H9 (cell line): ENCODE measurements around the gene KIF26B. TPM values are rescaled to one million over a fixed set of nuclear protein-coding genes. Genes with fewer than 3 reads are reported as not detected.

Source experiments
- DNase-seq: peaks from one replicate; pipeline ENCODE4 v3.0.0-alpha.2; 2017
- H2AFZ ChIP-seq: one replicate; pipeline ENCODE4 v1.6.1; 2013; ENCODE audit warnings: mild to moderate bottlenecking, low read length, control low read depth, moderate library complexity
- H2AK5ac ChIP-seq: 2 replicates; pipeline ENCODE4 v1.6.1; 2013; ENCODE audit warnings: low read length, control low read depth, mixed read lengths; ENCODE audit not compliant: insufficient read length
- H2BK120ac ChIP-seq: one replicate; pipeline ENCODE4 v1.6.1; 2013; ENCODE audit warnings: low read depth, mild to moderate bottlenecking, low read length, control low read depth, inconsistent platforms; ENCODE audit not compliant: poor library complexity, severe bottlenecking
- H2BK12ac ChIP-seq: 2 replicates; pipeline ENCODE4 v1.6.1; 2013; ENCODE audit warnings: low read length, control low read depth, mixed read lengths, low read depth; ENCODE audit not compliant: insufficient read length
- H2BK15ac ChIP-seq: 2 replicates; pipeline ENCODE4 v1.6.1; 2013; ENCODE audit warnings: low read depth, low read length, control low read depth
- H2BK20ac ChIP-seq: one replicate; pipeline ENCODE4 v1.6.1; 2013; ENCODE audit warnings: low read depth, mild to moderate bottlenecking, low read length, control low read depth, inconsistent platforms; ENCODE audit not compliant: poor library complexity, severe bottlenecking
- H2BK5ac ChIP-seq: 2 replicates; pipeline ENCODE4 v1.6.1; 2013; ENCODE audit warnings: low read length, control low read depth, mixed read lengths; ENCODE audit not compliant: insufficient read length
- H3K14ac ChIP-seq: 2 replicates; pipeline ENCODE4 v1.6.1; 2013; ENCODE audit warnings: low read length, control low read depth; ENCODE audit not compliant: insufficient read depth
- H3K18ac ChIP-seq: 2 replicates; pipeline ENCODE4 v1.6.1; 2013; ENCODE audit warnings: low read depth, mild to moderate bottlenecking, mixed read lengths, low read length, control low read depth; ENCODE audit not compliant: insufficient read length
- H3K23ac ChIP-seq: 2 replicates; pipeline ENCODE4 v1.6.1; 2013; ENCODE audit warnings: low read length, control low read depth, mixed read lengths, low read depth; ENCODE audit not compliant: insufficient read length
- H3K23me2 ChIP-seq: 2 replicates; pipeline ENCODE4 v1.6.1; 2013; ENCODE audit warnings: low read depth, mild to moderate bottlenecking, mixed read lengths, low read length, control low read depth; ENCODE audit not compliant: insufficient read length, poor library complexity, severe bottlenecking
- H3K27ac ChIP-seq: 2 replicates; pipeline ENCODE4 v1.5.1; 2013; ENCODE audit warnings: low read length, control low read depth, mixed read lengths, low read depth; ENCODE audit not compliant: insufficient read length
- H3K27me3 ChIP-seq: 2 replicates; pipeline ENCODE4 v1.6.1; 2013; ENCODE audit warnings: low read length, control low read depth, inconsistent platforms; ENCODE audit not compliant: insufficient read depth
- H3K4ac ChIP-seq: 2 replicates; pipeline ENCODE4 v1.6.1; 2013; ENCODE audit warnings: low read depth, mild to moderate bottlenecking, control low read depth, inconsistent platforms, low read length, moderate library complexity
- H3K4me1 ChIP-seq: 2 replicates; pipeline ENCODE4 v1.6.1; 2013; ENCODE audit warnings: low read length, control low read depth, inconsistent platforms; ENCODE audit not compliant: insufficient read depth
- H3K4me2 ChIP-seq: 2 replicates; pipeline ENCODE4 v1.6.1; 2013; ENCODE audit warnings: low read length, control low read depth, mixed read lengths; ENCODE audit not compliant: insufficient read length, insufficient read depth
- H3K56ac ChIP-seq: 2 replicates; pipeline ENCODE4 v1.6.1; 2013; ENCODE audit warnings: low read depth, mild to moderate bottlenecking, mixed read lengths, low read length, control low read depth; ENCODE audit not compliant: insufficient read length
- H3K79me1 ChIP-seq: 2 replicates; pipeline ENCODE4 v1.6.1; 2013; ENCODE audit warnings: low read depth, mild to moderate bottlenecking, moderate library complexity, low read length, control low read depth, inconsistent platforms; ENCODE audit not compliant: insufficient read depth, poor library complexity, severe bottlenecking
- H3K79me2 ChIP-seq: 2 replicates; pipeline ENCODE4 v1.6.1; 2013; ENCODE audit warnings: low read length, control low read depth, inconsistent platforms; ENCODE audit not compliant: insufficient read depth
- H3K9ac ChIP-seq: 2 replicates; pipeline ENCODE4 v1.6.1; 2013; ENCODE audit warnings: low read length, control low read depth, mixed read lengths; ENCODE audit not compliant: insufficient read length; ENCODE audit errors: extremely low read depth
- H3K9me3 ChIP-seq: one replicate; pipeline ENCODE4 v1.6.1; 2013; ENCODE audit warnings: low read depth, low read length, inconsistent platforms; ENCODE audit not compliant: control insufficient read depth
- H3T11ph ChIP-seq: one replicate; pipeline ENCODE4 v1.6.1; 2013; ENCODE audit warnings: mild to moderate bottlenecking, low read length, control low read depth, inconsistent platforms
- H4K20me1 ChIP-seq: one replicate; pipeline ENCODE4 v1.6.1; 2013; ENCODE audit not compliant: control insufficient read depth, insufficient read length, insufficient read depth
- H4K5ac ChIP-seq: 2 replicates; pipeline ENCODE4 v1.6.1; 2013; ENCODE audit warnings: low read depth, mild to moderate bottlenecking, mixed read lengths, low read length, control low read depth; ENCODE audit not compliant: insufficient read length
- H4K8ac ChIP-seq: replicated peaks from 2 replicates; pipeline ENCODE4 v1.6.1; 2013; ENCODE audit warnings: low read length, control low read depth, mixed read lengths, low read depth; ENCODE audit not compliant: insufficient read length
- H4K91ac ChIP-seq: 2 replicates; pipeline ENCODE4 v1.6.1; 2013; ENCODE audit warnings: low read depth, mild to moderate bottlenecking, moderate library complexity, mixed read lengths, low read length, control low read depth; ENCODE audit not compliant: insufficient read length
- H3K27ac Mint-ChIP-seq, 3 experiments: 2 replicates in 2 of 3; 3 replicates in 1 of 3; pipeline ENCODE4 v1.8.0; 2020 to 2021; ENCODE audit warnings: mixed read lengths in 3 of 3, mild to moderate bottlenecking in 1 of 3, moderate library complexity in 1 of 3
- H3K27me3 Mint-ChIP-seq: 2 replicates; pipeline ENCODE4 v1.8.0; 2021; ENCODE audit warnings: low read depth, mild to moderate bottlenecking, moderate library complexity, mixed read lengths
- H3K36me3 Mint-ChIP-seq, 3 experiments: 2 replicates in 2 of 3; 3 replicates in 1 of 3; pipeline ENCODE4 v1.8.0; 2020 to 2021; ENCODE audit warnings: low read depth in 3 of 3, mixed read lengths in 3 of 3; ENCODE audit not compliant: insufficient read depth in 1 of 3
- H3K4me1 Mint-ChIP-seq, 2 experiments: 2 replicates each; pipeline ENCODE4 v1.8.0; 2020; ENCODE audit warnings: mixed read lengths in 2 of 2
- H3K4me3 Mint-ChIP-seq, 2 experiments: 2 replicates in 1 of 2; 3 replicates in 1 of 2; pipeline ENCODE4 v1.8.0; 2020 to 2021; ENCODE audit warnings: mild to moderate bottlenecking in 2 of 2, mixed read lengths in 2 of 2, moderate library complexity in 1 of 2
- H3K9me3 Mint-ChIP-seq, 2 experiments: 2 replicates in 1 of 2; 3 replicates in 1 of 2; pipeline ENCODE4 v1.8.0; 2020; ENCODE audit warnings: mild to moderate bottlenecking in 2 of 2, mixed read lengths in 2 of 2, moderate library complexity in 1 of 2
- CTCF ChIP-seq: fragments of 200-600 bp; sonication (generic); conservative IDR thresholded peaks from 3 replicates; pipeline ENCODE4 v1.8.0; 2021; ENCODE audit warnings: antibody characterized with exemption, mild to moderate bottlenecking
- WGBS: extraction: QIAGEN DNeasy Blood & Tissue Kit; methylation state at CpG from one replicate; pipeline ENCODE4 v1.1.7; 2013; ENCODE audit warnings: missing lambda C conversion rate, low lambda C conversion rate, mixed read lengths; ENCODE audit not compliant: insufficient read length; ENCODE audit errors: extremely low coverage; 5-methylcytosine and 5-hydroxymethylcytosine counted together
- total RNA-seq: library from RNA; stranded (reverse); gene quantifications from 2 replicates; pipeline ENCODE4 v1.2.1, GENCODE V29; 2021

The KIF26B gene
- total RNA-seq, 1 experiment from 2014 or later, result 0.13 TPM

GRCh38 chr1:245469006-245469405 lies 314.2 kb downstream of the KIF26B start:
- Histone ChIP-seq H4K20me1 (no peaks in the 10 kb centered on the region), H2BK5ac (no peak overlapping the region), H3T11ph (no peak overlapping the region), H3K27ac (no peak overlapping the region), H2BK15ac (no peak overlapping the region), H3K23me2 (no peaks in the 10 kb centered on the region), H3K4ac (no peak overlapping the region), H3K4me1 (no peaks in the 10 kb centered on the region), H3K9me3 (no peaks in the 10 kb centered on the region), H3K27me3 (no peaks in the 10 kb centered on the region), H4K91ac (no peak overlapping the region), H2BK120ac (no peak overlapping the region), H2AK5ac (no peak overlapping the region), H2BK20ac (no peak overlapping the region), H3K4me2 (no peak overlapping the region), H3K18ac (no peak overlapping the region), H2BK12ac (no peak overlapping the region), H3K9ac (no peak overlapping the region), H3K56ac (no peak overlapping the region), H4K5ac (no peak overlapping the region), H3K79me2 (no peaks in the 10 kb centered on the region), H2AFZ (no peak overlapping the region), H4K8ac (no peak overlapping the region), H3K14ac (no peak overlapping the region; the same call in 1 of the 2 replicates), H3K79me1 (no peaks in the 10 kb centered on the region), H3K23ac (no peak overlapping the region)
- H3K9me3 Mint-ChIP-seq, result no peaks in the 10 kb centered on the region; a peak in 2 of 5 replicates
- H3K27ac Mint-ChIP-seq, result no peak overlapping the region
- no peak overlapping the region for H3K4me3 Mint-ChIP-seq
- peaks cover 5 to 12% of the 10 kb centered on the region in 2 experiments; a peak in 3 of 4 replicates for H3K4me1 Mint-ChIP-seq
- H3K36me3 Mint-ChIP-seq, result peaks cover 0 to 5% (median 0%) of the 10 kb centered on the region in 3 experiments; a peak in 3 of 7 replicates
- H3K27me3 Mint-ChIP-seq, result peaks cover 3% of the 10 kb centered on the region; the same call in 1 of the 2 replicates
- no peak for TF ChIP-seq CTCF
- WGBS, result no CpG with 5 or more reads among the region's 6 CpGs
- DNase-seq, result no peak
